A549 treated with CORT108297 at 1 μM for 4 hours (cell line): ENCODE measurements around the gene ATP5F1B. TPM values are rescaled to one million over a fixed set of nuclear protein-coding genes. Genes with fewer than 3 reads are reported as not detected.

Source experiments
- total RNA-seq: library from RNA; stranded (reverse); fragments of 200-300 nt; extraction: Qiagen RNA extraction; gene quantifications from 5 replicates; pipeline ENCODE4 v1.2.3, GENCODE V29; 2022

ATP5F1B gene
- total RNA-seq = 807 to 915 TPM (median 885 TPM) in 5 replicates

GRCh38 chr12:56645717-56646446 lies at the start of gene ATP5F1B:
Gene ATP5F1B, minus strand, starts transcription at chr12:56645984. Its CDS starts 21 bp downstream, at chr12:56645963.

GRCh38 chr12:56688129-56688845 lies 42.5 kb upstream of the ATP5F1B start, which contains the start of gene PTGES3:
Gene PTGES3, minus strand, starts transcription at chr12:56688284. Its CDS starts 285 bp downstream, at chr12:56687999.

GRCh38 chr12:56630180-56630632 lies 15.6 kb downstream of the ATP5F1B start, which contains the start of gene BAZ2A:
Gene BAZ2A, minus strand, starts transcription at chr12:56630326. Its CDS starts 12,796 bp downstream, at chr12:56617530.

Other genes with a start within 250 kb of the ATP5F1B start
- 33.5 to 41.0 TPM (median 36.6 TPM) in 5 replicates for gene TIMELESS, start 196.6 kb downstream of the ATP5F1B start, total RNA-seq
- gene MIP, start 191.3 kb downstream of the ATP5F1B start, total RNA-seq = 0.12 TPM in 1 of 5 replicates, not detected in the others
- gene SPRYD4, start 177.4 kb downstream of the ATP5F1B start, total RNA-seq = 1.8 to 2.1 TPM (median 2.0 TPM) in 5 replicates
- 0.06 to 0.22 TPM (median 0.12 TPM) in 5 replicates for gene GLS2, start 157.8 kb downstream of the ATP5F1B start, total RNA-seq
- gene RBMS2, start 124.2 kb downstream of the ATP5F1B start, total RNA-seq = 10.8 to 17.4 TPM (median 13.0 TPM) in 5 replicates
- 31.4 to 46.8 TPM (median 43.6 TPM) in 5 replicates for gene BAZ2A, start 15.7 kb downstream of the ATP5F1B start, total RNA-seq
- 385 to 489 TPM (median 401 TPM) in 5 replicates for gene PTGES3, start 42.3 kb upstream of the ATP5F1B start, total RNA-seq
- gene NACA, start 79.3 kb upstream of the ATP5F1B start, total RNA-seq = 1,440 to 1,979 TPM (median 1,496 TPM) in 5 replicates
- 24.1 to 34.0 TPM (median 25.7 TPM) in 5 replicates for gene PRIM1, start 106.3 kb upstream of the ATP5F1B start, total RNA-seq
- gene HSD17B6, start 117.3 kb upstream of the ATP5F1B start, total RNA-seq = 0.64 to 1.5 TPM (median 1.3 TPM) in 5 replicates